Endometrium (tissue), 2 donors: ENCODE data around the gene SELENOT.

Experiments
- FAIRE-seq: peaks from 2 replicates; lab custom pipeline; 2012; peaks lifted over from hg19 to GRCh38; lab: Jason Lieb, UNC
- donor health status: control.
- donor health status: control.

The SELENOT gene

GRCh38 chr3:150663461-150663860 is 60.3 kb downstream of the SELENOT start:
- no peak for FAIRE-seq

- no peak for FAIRE-seq
Observed at GRCh38 chr3:150666167-150666566, 63.0 kb downstream of the SELENOT start.

- no peak for FAIRE-seq
Observed at GRCh38 chr3:150673966-150674365, 70.8 kb downstream of the SELENOT start.

GRCh38 chr3:150675587-150675986 is 72.5 kb downstream of the SELENOT start:
- no peak for FAIRE-seq
